ENCODE measurements around the gene HRH2. TPM values are rescaled to one million over a fixed set of nuclear protein-coding genes. Genes with fewer than 3 reads are reported as not detected.

Gene HRH2
- total and polyA plus RNA-seq, 4 donors = 1.8 to 36.1 (median 9.9) TPM

- Histone ChIP-seq H3K9me3 (ENCODE audit: control insufficient read depth in 4 of 4, insufficient read depth in 3 of 4, low read length in 3 of 4) (peaks cover 0 to 23% (median 7%) of the 10 kb centered on the region in 4 donors), H3K4me1 (ENCODE audit: control insufficient read depth in 5 of 5, insufficient read depth in 5 of 5, low read length in 5 of 5) (peaks cover 0 to 5% (median 0%) of the 10 kb centered on the region in 5 donors), H3K27ac (ENCODE audit: low read depth in 1 of 2, low read length in 1 of 2) (no peak overlapping the region), H3K4me3 (no peak overlapping the region), H3K9ac (ENCODE audit: insufficient read depth in 1 of 2, low read length in 2 of 2) (no peak overlapping the region), H3K36me3 (ENCODE audit: control insufficient read depth in 4 of 4, insufficient read depth in 4 of 4, low read length in 4 of 4) (no peaks in the 10 kb centered on the region), H3K27me3 (ENCODE audit: control insufficient read depth in 3 of 3, insufficient read depth in 3 of 3, low read length in 2 of 3) (no peaks in the 10 kb centered on the region)
- DNase-seq (no peak), ATAC-seq (ENCODE audit: insufficient read depth, low FRiP score) (no peak)
- 90 to 93% methylated on average over 7 of the region's 7 CpGs for WGBS, 2 donors
- TF ChIP-seq CTCF (IDR thresholded peaks at IDR 0.05; ENCODE audit: control extremely low read depth, extremely low read depth) = no peak
Measured at GRCh38 chr5:175714479-175715085, 56.7 kb downstream of the HRH2 start.

GRCh38 chr5:175715627-175716522 is 58.0 kb downstream of the HRH2 start:
- no peak overlapping the region for H3K27ac ChIP-seq (ENCODE audit: low read depth in 1 of 2, low read length in 1 of 2)
- H3K9me3 ChIP-seq (ENCODE audit: control insufficient read depth in 4 of 4, insufficient read depth in 3 of 4, low read length in 3 of 4) = peaks cover 0 to 23% (median 7%) of the 10 kb centered on the region in 4 donors
- H3K4me3 ChIP-seq = no peak overlapping the region
- WGBS, 2 donors = 92 to 97% methylated on average over 10 of the region's 10 CpGs
- peaks cover 0 to 5% (median 0%) of the 10 kb centered on the region in 5 donors for H3K4me1 ChIP-seq (ENCODE audit: control insufficient read depth in 5 of 5, insufficient read depth in 5 of 5, low read length in 5 of 5)
- no peak for DNase-seq
- H3K9ac ChIP-seq (ENCODE audit: insufficient read depth in 1 of 2, low read length in 2 of 2) = no peak overlapping the region
- TF ChIP-seq CTCF (IDR thresholded peaks at IDR 0.05; ENCODE audit: control extremely low read depth, extremely low read depth) = no peak
- ATAC-seq (ENCODE audit: insufficient read depth, low FRiP score) = no peak
- H3K27me3 ChIP-seq (ENCODE audit: control insufficient read depth in 3 of 3, insufficient read depth in 3 of 3, low read length in 2 of 3) = no peaks in the 10 kb centered on the region
- no peaks in the 10 kb centered on the region for H3K36me3 ChIP-seq (ENCODE audit: control insufficient read depth in 4 of 4, insufficient read depth in 4 of 4, low read length in 4 of 4)

- no peak for TF ChIP-seq CTCF (IDR thresholded peaks at IDR 0.05; ENCODE audit: control extremely low read depth, extremely low read depth)
Measured at GRCh38 chr5:175717837-175718236, 60.0 kb downstream of the HRH2 start.

More at GRCh38 chr5:175717837-175718236, 60.0 kb downstream of the HRH2 start:
- no peaks in the 10 kb centered on the region for H3K36me3 ChIP-seq (ENCODE audit: control insufficient read depth in 4 of 4, insufficient read depth in 4 of 4, low read length in 4 of 4)
- H3K9ac ChIP-seq (ENCODE audit: insufficient read depth in 1 of 2, low read length in 2 of 2) = no peak overlapping the region
- 67 to 79% methylated on average over 3 of the region's 3 CpGs for WGBS, 2 donors
- peaks cover 0 to 19% (median 7%) of the 10 kb centered on the region in 4 donors for H3K9me3 ChIP-seq (ENCODE audit: control insufficient read depth in 4 of 4, insufficient read depth in 3 of 4, low read length in 3 of 4)
- ATAC-seq (ENCODE audit: insufficient read depth, low FRiP score) (no peak), DNase-seq (no peak)
- no peak overlapping the region for H3K4me3 ChIP-seq
- peaks cover 0 to 1% (median 0%) of the 10 kb centered on the region in 5 donors for H3K4me1 ChIP-seq (ENCODE audit: control insufficient read depth in 5 of 5, insufficient read depth in 5 of 5, low read length in 5 of 5)
- no peak overlapping the region for H3K27ac ChIP-seq (ENCODE audit: low read depth in 1 of 2, low read length in 1 of 2)
- no peaks in the 10 kb centered on the region for H3K27me3 ChIP-seq (ENCODE audit: control insufficient read depth in 3 of 3, insufficient read depth in 3 of 3, low read length in 2 of 3)
